ENCODE measurements around the gene TRDN. TPM values are rescaled to one million over a fixed set of nuclear protein-coding genes. Genes with fewer than 3 reads are reported as not detected.

The TRDN gene
- total and polyA plus RNA-seq, 2 donors (not counting 1 experiment from before 2014, with no cell fraction given): not detected

DNA sequence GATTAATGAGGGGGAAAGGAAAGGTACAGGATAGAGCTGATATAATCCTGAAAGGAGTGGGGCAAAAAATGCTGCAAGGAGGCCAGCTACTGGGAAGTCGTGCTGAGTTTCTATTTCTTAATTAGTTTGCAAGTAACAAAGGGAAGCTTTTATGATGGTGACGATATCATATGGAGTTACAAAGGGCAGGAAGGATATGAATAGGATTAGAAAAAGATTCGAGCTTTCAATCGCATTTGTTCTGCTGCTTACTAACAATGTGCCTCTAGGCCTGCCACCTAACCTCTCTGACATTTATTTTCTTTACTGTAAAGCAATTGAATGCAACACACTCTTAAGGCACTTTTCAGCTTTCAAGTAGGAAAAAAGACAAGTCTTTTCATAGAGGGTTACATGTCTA lies 421.5 kb downstream of the TRDN start:
- no peaks in the 10 kb centered on the region for H3K36me3 ChIP-seq (ENCODE audit: control insufficient read depth, insufficient read depth, low read length)
- H3K27ac ChIP-seq (ENCODE audit: insufficient read depth, low read length): no peak overlapping the region
- no peak overlapping the region for H3K4me2 ChIP-seq (ENCODE audit: extremely low read depth, insufficient read depth, low read length)
- H3K79me2 ChIP-seq (ENCODE audit: control insufficient read depth, insufficient read depth, low read length): no peaks in the 10 kb centered on the region
- no peaks in the 10 kb centered on the region for H3K27me3 ChIP-seq (ENCODE audit: control insufficient read depth, insufficient read depth, low read length)
- no peaks in the 10 kb centered on the region for H4K20me1 ChIP-seq (ENCODE audit: control insufficient read depth, extremely low read depth, insufficient read depth, low read length)
- H3K9ac ChIP-seq (ENCODE audit: insufficient read depth, low read length): no peak overlapping the region
- TF ChIP-seq EZH2 (IDR thresholded peaks at IDR 0.05; ENCODE audit: low read length, missing control alignments): no peak
- TF ChIP-seq, protein P1, sequence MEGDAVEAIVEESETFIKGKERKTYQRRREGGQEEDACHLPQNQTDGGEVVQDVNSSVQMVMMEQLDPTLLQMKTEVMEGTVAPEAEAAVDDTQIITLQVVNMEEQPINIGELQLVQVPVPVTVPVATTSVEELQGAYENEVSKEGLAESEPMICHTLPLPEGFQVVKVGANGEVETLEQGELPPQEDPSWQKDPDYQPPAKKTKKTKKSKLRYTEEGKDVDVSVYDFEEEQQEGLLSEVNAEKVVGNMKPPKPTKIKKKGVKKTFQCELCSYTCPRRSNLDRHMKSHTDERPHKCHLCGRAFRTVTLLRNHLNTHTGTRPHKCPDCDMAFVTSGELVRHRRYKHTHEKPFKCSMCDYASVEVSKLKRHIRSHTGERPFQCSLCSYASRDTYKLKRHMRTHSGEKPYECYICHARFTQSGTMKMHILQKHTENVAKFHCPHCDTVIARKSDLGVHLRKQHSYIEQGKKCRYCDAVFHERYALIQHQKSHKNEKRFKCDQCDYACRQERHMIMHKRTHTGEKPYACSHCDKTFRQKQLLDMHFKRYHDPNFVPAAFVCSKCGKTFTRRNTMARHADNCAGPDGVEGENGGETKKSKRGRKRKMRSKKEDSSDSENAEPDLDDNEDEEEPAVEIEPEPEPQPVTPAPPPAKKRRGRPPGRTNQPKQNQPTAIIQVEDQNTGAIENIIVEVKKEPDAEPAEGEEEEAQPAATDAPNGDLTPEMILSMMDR (conservative IDR thresholded peaks at IDR 0.05 in 1 of 2, IDR thresholded peaks at IDR 0.05 in 1 of 2; ENCODE audit: low read depth in 1 of 2, low read length in 2 of 2): no peak
- H2AFZ ChIP-seq (ENCODE audit: low read length): no peak overlapping the region
- no peaks in the 10 kb centered on the region for H3K4me1 ChIP-seq (ENCODE audit: control insufficient read depth, extremely low read depth, insufficient read depth, low read length)
- H3K4me3 ChIP-seq (replicated peaks in 1 of 4; ENCODE audit: control extremely low read depth in 1 of 4, insufficient read depth in 1 of 4, low read depth in 3 of 4, low read length in 4 of 4): no peak overlapping the region
- DNase-seq (ENCODE audit: low read depth in 2 of 2): no peak
- H3K9me3 ChIP-seq (ENCODE audit: control insufficient read depth, insufficient read depth, low read depth, low read length): no peaks in the 10 kb centered on the region

GRCh38 chr6:123214433-123214832 lies 422.3 kb downstream of the TRDN start:
- H2AFZ ChIP-seq (ENCODE audit: low read length): no peak overlapping the region
- no peak overlapping the region for H3K9ac ChIP-seq (ENCODE audit: insufficient read depth, low read length)
- no peak for DNase-seq (ENCODE audit: low read depth in 2 of 2)
- H3K27ac ChIP-seq (ENCODE audit: insufficient read depth, low read length): no peak overlapping the region
- H3K4me1 ChIP-seq (ENCODE audit: control insufficient read depth, extremely low read depth, insufficient read depth, low read length): no peaks in the 10 kb centered on the region
- H3K4me3 ChIP-seq (replicated peaks in 1 of 4; ENCODE audit: control extremely low read depth in 1 of 4, insufficient read depth in 1 of 4, low read depth in 3 of 4, low read length in 4 of 4): no peak overlapping the region
- H3K79me2 ChIP-seq (ENCODE audit: control insufficient read depth, insufficient read depth, low read length): no peaks in the 10 kb centered on the region
- no peak overlapping the region for H3K4me2 ChIP-seq (ENCODE audit: extremely low read depth, insufficient read depth, low read length)
- H3K9me3 ChIP-seq (ENCODE audit: control insufficient read depth, insufficient read depth, low read depth, low read length): no peaks in the 10 kb centered on the region
- TF ChIP-seq, protein P1 (conservative IDR thresholded peaks at IDR 0.05 in 1 of 2, IDR thresholded peaks at IDR 0.05 in 1 of 2; ENCODE audit: low read depth in 1 of 2, low read length in 2 of 2): no peak
- TF ChIP-seq EZH2 (IDR thresholded peaks at IDR 0.05; ENCODE audit: low read length, missing control alignments): no peak
- no peaks in the 10 kb centered on the region for H3K27me3 ChIP-seq (ENCODE audit: control insufficient read depth, insufficient read depth, low read length)
- H3K36me3 ChIP-seq (ENCODE audit: control insufficient read depth, insufficient read depth, low read length): no peaks in the 10 kb centered on the region
- H4K20me1 ChIP-seq (ENCODE audit: control insufficient read depth, extremely low read depth, insufficient read depth, low read length): no peaks in the 10 kb centered on the region

DNA sequence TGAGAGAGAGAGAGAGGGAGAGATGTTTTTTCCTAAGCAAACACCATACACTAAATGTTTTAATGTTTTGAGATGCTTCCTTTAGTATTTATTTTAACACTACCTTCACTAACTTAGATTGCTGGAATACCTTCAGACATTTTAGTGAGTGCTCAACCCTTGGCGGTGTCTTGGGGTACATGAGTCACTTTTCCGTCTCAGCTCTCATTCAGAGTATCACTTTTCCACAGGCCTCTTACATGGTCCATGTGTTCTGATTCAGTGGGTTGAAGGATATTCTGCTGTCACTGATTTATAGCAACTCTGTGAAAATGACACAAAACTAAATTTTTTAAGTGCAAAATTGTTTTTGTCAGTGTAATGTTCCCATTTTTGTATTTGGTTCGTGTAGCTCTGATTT lies 422.8 kb downstream of the TRDN start:
- no peaks in the 10 kb centered on the region for H3K27me3 ChIP-seq (ENCODE audit: control insufficient read depth, insufficient read depth, low read length)
- no peak for TF ChIP-seq EZH2 (IDR thresholded peaks at IDR 0.05; ENCODE audit: low read length, missing control alignments)
- TF ChIP-seq, protein P1 (conservative IDR thresholded peaks at IDR 0.05 in 1 of 2, IDR thresholded peaks at IDR 0.05 in 1 of 2; ENCODE audit: low read depth in 1 of 2, low read length in 2 of 2): no peak
- no peak overlapping the region for H3K4me3 ChIP-seq (replicated peaks in 1 of 4; ENCODE audit: control extremely low read depth in 1 of 4, insufficient read depth in 1 of 4, low read depth in 3 of 4, low read length in 4 of 4)
- DNase-seq (ENCODE audit: low read depth in 2 of 2): no peak
- H3K79me2 ChIP-seq (ENCODE audit: control insufficient read depth, insufficient read depth, low read length): no peaks in the 10 kb centered on the region
- H3K9me3 ChIP-seq (ENCODE audit: control insufficient read depth, insufficient read depth, low read depth, low read length): no peaks in the 10 kb centered on the region
- H3K36me3 ChIP-seq (ENCODE audit: control insufficient read depth, insufficient read depth, low read length): no peaks in the 10 kb centered on the region
- no peaks in the 10 kb centered on the region for H3K4me1 ChIP-seq (ENCODE audit: control insufficient read depth, extremely low read depth, insufficient read depth, low read length)
- no peak overlapping the region for H3K9ac ChIP-seq (ENCODE audit: insufficient read depth, low read length)
- H4K20me1 ChIP-seq (ENCODE audit: control insufficient read depth, extremely low read depth, insufficient read depth, low read length): no peaks in the 10 kb centered on the region
- H2AFZ ChIP-seq (ENCODE audit: low read length): no peak overlapping the region
- H3K4me2 ChIP-seq (ENCODE audit: extremely low read depth, insufficient read depth, low read length): no peak overlapping the region
- H3K27ac ChIP-seq (ENCODE audit: insufficient read depth, low read length): no peak overlapping the region
